CD4-positive, alpha-beta T cell (primary cell): ENCODE measurements around the gene THRB. TPM values are rescaled to one million over a fixed set of nuclear protein-coding genes. Genes with fewer than 3 reads are reported as not detected.

Experiments used
- ATAC-seq: fragments of 200-7000 bp; cut with Tn5 transposase; one replicate; pipeline ENCODE4 v1.10.0; 2022; ENCODE audit warnings: mild to moderate bottlenecking; ENCODE audit not compliant: poor library complexity
- CTCF ChIA-PET: fragments of 350-600 bp; sonication (Branson Sonifier 250); formaldehyde crosslinking; loops from one replicate; lab custom pipeline; 2021; ENCODE audit warnings: antibody characterized with exemption, inconsistent platforms; lab: Charles Lee
- POLR2A ChIA-PET: fragments of 350-600 bp; sonication (Branson Sonifier 250); formaldehyde crosslinking; loops from one replicate; lab custom pipeline; 2021; ENCODE audit warnings: antibody characterized with exemption, inconsistent platforms; lab: Charles Lee
- DNase-seq, 14 experiments: peaks; one replicate each; pipeline ENCODE4 v3.0.0-alpha.2; 2013 to 2020; ENCODE audit warnings: mixed read lengths in 2 of 14
- H3K27ac ChIP-seq, 2 donors: one replicate each; pipeline versions ENCODE4 v1.5.1 to v1.7.0; 2013; ENCODE audit warnings: low read length in 2 of 2, low read depth in 1 of 2, mild to moderate bottlenecking in 1 of 2
- H3K27me3 ChIP-seq, 2 experiments: 1 replicate in 1 of 2; 2 replicates in 1 of 2; pipeline versions ENCODE4 v1.6.1 to v1.7.0; 2013; ENCODE audit warnings: low read length in 2 of 2, control low read depth in 1 of 2, mild to moderate bottlenecking in 1 of 2, moderate library complexity in 1 of 2; ENCODE audit not compliant: insufficient read depth in 2 of 2, control insufficient read depth in 1 of 2
- H3K36me3 ChIP-seq: one replicate; pipeline ENCODE4 v1.6.1; 2013; ENCODE audit warnings: low read length, control low read depth; ENCODE audit not compliant: insufficient read depth
- H3K4me1 ChIP-seq: one replicate; pipeline ENCODE4 v1.6.1; 2013; ENCODE audit warnings: low read length, control low read depth; ENCODE audit not compliant: insufficient read depth
- H3K4me3 ChIP-seq: one replicate; pipeline ENCODE4 v1.5.1; 2013; ENCODE audit warnings: mild to moderate bottlenecking, low read length, moderate library complexity
- H3K9me3 ChIP-seq, 2 experiments: 1 replicate in 1 of 2; 2 replicates in 1 of 2; pipeline versions ENCODE4 v1.6.1 to v1.7.0; 2013; ENCODE audit warnings: low read length in 2 of 2, mild to moderate bottlenecking in 2 of 2, control low read depth in 1 of 2, moderate library complexity in 1 of 2; ENCODE audit not compliant: control insufficient read depth in 1 of 2, insufficient read depth in 1 of 2
- H3K27ac Mint-ChIP-seq: one replicate; pipeline ENCODE4 v1.8.0; 2020; ENCODE audit warnings: mixed read lengths
- H3K27me3 Mint-ChIP-seq: one replicate; pipeline ENCODE4 v1.8.0; 2021; ENCODE audit warnings: mixed read lengths
- H3K36me3 Mint-ChIP-seq: one replicate; pipeline ENCODE4 v1.8.0; 2021; ENCODE audit warnings: low read depth, mixed read lengths
- H3K4me1 Mint-ChIP-seq: one replicate; pipeline ENCODE4 v1.8.0; 2021; ENCODE audit warnings: low read depth, mixed read lengths
- H3K4me3 Mint-ChIP-seq: one replicate; pipeline ENCODE4 v1.8.0; 2020; ENCODE audit warnings: mild to moderate bottlenecking, mixed read lengths
- H3K9me3 Mint-ChIP-seq: one replicate; pipeline ENCODE4 v1.8.0; 2020; ENCODE audit warnings: mixed read lengths
- CTCF ChIP-seq: fragments of 200-600 bp; IDR thresholded peaks from one replicate; pipeline ENCODE4 v1.8.0; 2022; ENCODE audit warnings: antibody characterized with exemption, mild to moderate bottlenecking
- intact Hi-C, 2 experiments: fragments of 100-400 bp; cut with DNase I in 1 of 2; cut with micrococcal nuclease in 1 of 2; formaldehyde crosslinking; loops; one replicate each; pipeline versions ENCODE4 v1.15.1 to v1.9.0; 2023 to 2025; cut with DNase I, micrococcal nuclease
- total RNA-seq, 174 experiments: library from RNA in 2 of 174; stranded (reverse) in 2 of 174; gene quantifications; one replicate each; pipeline ENCODE4 v1.2.3 and lab custom pipeline; 2021 to 2026

The THRB gene
- total RNA-seq, 2 experiments from 2014 or later: not detected

DNA sequence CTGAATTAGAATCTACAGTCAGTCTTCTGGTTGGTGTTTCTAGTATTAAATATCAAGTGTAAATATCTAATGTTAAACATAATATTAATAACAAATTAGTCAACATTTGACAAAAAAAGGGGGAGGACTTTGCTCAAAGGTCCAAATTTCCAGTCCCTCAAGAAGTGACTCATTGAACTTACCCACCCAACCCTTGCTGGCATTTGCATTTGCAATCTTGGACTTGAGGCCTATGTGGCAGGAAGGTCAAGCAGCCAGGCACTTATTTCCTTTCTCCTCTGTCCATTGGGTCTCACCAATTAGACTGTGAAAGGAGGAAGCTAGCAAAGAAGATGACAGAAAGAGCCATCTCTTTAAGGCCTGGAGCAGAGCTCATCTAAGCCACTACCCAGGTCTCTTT lies 174.0 kb downstream of the THRB start:
- Histone ChIP-seq H3K36me3 (no peaks in the 10 kb centered on the region), H3K4me1 (no peaks in the 10 kb centered on the region), H3K9me3 (peaks cover 0 to 5% of the 10 kb centered on the region in 2 experiments), H3K27me3 (no peaks in the 10 kb centered on the region), H3K4me3 (no peak overlapping the region), H3K27ac (no peak overlapping the region)
- Mint-ChIP-seq H3K9me3 (peaks cover 5% of the 10 kb centered on the region), H3K4me3 (no peak overlapping the region), H3K27ac (no peak overlapping the region), H3K36me3 (no peaks in the 10 kb centered on the region), H3K4me1 (no peaks in the 10 kb centered on the region), H3K27me3 (peaks cover 3% of the 10 kb centered on the region)
- no peak for TF ChIP-seq CTCF
- CTCF ChIA-PET: no interaction called here
- POLR2A ChIA-PET: no interaction called here
- intact Hi-C loops: no loop called here
- no peak for DNase-seq
- ATAC-seq: no peak

DNA sequence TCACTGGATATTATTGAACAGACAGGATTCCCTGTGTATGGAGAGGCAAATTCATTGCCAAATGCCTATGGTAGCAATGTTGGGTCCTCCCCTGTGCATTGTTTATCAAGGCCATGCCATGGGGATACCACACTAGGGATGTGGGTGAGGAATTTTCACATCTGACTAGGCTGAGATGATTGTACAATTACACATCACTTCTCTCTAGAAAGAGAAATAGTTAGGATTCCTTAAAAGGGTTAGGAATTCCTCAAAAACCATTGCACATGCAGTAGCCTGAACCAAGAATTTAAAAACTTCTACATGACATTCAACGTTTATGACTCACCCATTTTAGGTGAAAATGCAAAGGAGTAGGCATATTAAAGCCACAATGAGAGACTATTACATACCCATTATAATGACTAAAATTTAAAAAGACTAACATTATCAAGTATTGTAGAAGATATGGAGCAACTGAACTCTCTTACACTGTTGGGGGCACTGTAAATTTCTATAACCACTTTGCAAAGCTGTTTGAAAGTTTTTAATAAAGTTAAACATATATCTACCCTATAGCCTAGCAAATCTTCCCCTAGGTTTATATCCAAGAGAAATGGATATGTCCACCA lies 175.9 kb downstream of the THRB start:
- H3K9me3 Mint-ChIP-seq: peaks cover 5% of the 10 kb centered on the region
- no peak overlapping the region for H3K27ac Mint-ChIP-seq
- no peak overlapping the region for H3K27ac ChIP-seq
- no peaks in the 10 kb centered on the region for H3K36me3 Mint-ChIP-seq
- H3K27me3 Mint-ChIP-seq: peaks cover 7% of the 10 kb centered on the region
- H3K4me3 ChIP-seq: no peak overlapping the region
- ATAC-seq (no peak), DNase-seq (no peak)
- peaks cover 0 to 5% of the 10 kb centered on the region in 2 experiments for H3K9me3 ChIP-seq
- H3K27me3 ChIP-seq: no peaks in the 10 kb centered on the region
- no peak for TF ChIP-seq CTCF
- H3K4me1 ChIP-seq: no peaks in the 10 kb centered on the region
- intact Hi-C loops: no loop called here
- no peaks in the 10 kb centered on the region for H3K4me1 Mint-ChIP-seq
- ChIA-PET CTCF (no interaction called here), POLR2A (no interaction called here)
- no peaks in the 10 kb centered on the region for H3K36me3 ChIP-seq
- no peak overlapping the region for H3K4me3 Mint-ChIP-seq

- ChIA-PET POLR2A (no interaction called here), CTCF (no interaction called here)
- peaks cover 0 to 5% of the 10 kb centered on the region in 2 experiments for H3K9me3 ChIP-seq
- Mint-ChIP-seq H3K4me3 (no peak overlapping the region), H3K27ac (no peak overlapping the region), H3K36me3 (no peaks in the 10 kb centered on the region), H3K27me3 (peaks cover 7% of the 10 kb centered on the region), H3K9me3 (peaks cover 5% of the 10 kb centered on the region), H3K4me1 (no peaks in the 10 kb centered on the region)
- H3K36me3 ChIP-seq: no peaks in the 10 kb centered on the region
- no peaks in the 10 kb centered on the region for H3K4me1 ChIP-seq
- no peak overlapping the region for H3K27ac ChIP-seq
- ATAC-seq (no peak), DNase-seq (no peak)
- intact Hi-C loops: no loop called here
- H3K4me3 ChIP-seq: no peak overlapping the region
- TF ChIP-seq CTCF: no peak
- no peaks in the 10 kb centered on the region for H3K27me3 ChIP-seq
Measured at GRCh38 chr3:24316887-24317383, 177.7 kb downstream of the THRB start.
